GM19452 (cell line): ENCODE results near the gene CXXC5.

ENCODE experiments used
- ATAC-seq: cut with Tn5 transposase; IDR thresholded peaks from one replicate; pipeline ENCODE4 v1.9.1; 2021; ENCODE audit not compliant: unreplicated experiment

CXXC5 gene

GRCh38 chr5:139664086-139664693 lies 16.0 kb downstream of the CXXC5 start:
- ATAC-seq: peak; percentile 47

DNA sequence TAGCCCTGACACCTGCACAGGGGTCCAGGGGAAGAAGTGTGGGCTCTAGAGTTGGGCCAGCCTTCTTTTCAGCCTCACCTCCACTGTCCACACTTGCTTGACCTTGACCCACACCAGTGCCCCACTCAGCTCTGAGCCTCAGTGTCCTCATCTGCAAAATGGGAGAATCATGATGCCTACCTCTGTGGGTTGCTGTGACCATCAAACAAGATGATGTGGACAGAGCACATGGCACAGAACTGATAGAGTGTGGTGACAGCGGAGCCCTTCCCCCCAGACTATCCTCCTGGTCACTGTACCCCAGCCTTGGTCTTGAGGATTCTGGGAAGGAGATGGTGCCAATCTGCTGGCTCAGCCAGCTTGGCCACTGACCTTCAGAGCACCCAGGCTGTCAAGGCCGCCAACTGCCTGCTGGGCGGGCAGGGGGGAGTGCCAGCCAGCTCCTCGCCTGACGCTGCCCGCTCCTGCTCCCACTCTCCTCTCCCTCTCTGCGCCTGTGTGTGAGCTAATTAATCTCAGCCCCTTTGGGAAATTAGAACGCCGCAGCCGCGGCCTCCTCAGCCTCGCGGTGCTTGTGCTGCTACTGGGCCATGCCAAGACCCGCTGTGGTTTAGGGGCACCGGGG lies 16.7 kb downstream of the CXXC5 start:
- ATAC-seq: no peak

DNA sequence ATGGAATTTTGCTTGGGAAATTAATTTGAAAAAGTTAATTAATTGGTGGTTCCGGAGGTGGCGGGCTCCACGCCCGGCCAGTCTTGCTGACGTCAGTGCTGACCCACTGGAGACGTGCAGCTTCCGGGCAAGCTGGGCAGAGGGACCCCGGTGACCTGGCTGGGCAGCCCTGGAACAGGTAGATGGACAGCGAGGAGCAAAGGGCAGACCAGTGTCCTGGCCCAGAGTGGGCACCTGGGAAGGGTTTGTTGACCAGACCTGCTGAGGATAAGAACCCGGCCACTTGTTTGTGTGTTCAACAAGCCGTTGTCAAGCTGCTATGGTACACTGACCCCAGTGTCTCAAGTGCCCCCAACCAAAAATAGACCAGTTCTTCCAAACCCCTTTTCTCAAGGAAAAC lies 17.5 kb downstream of the CXXC5 start:
- ATAC-seq: no peak

DNA sequence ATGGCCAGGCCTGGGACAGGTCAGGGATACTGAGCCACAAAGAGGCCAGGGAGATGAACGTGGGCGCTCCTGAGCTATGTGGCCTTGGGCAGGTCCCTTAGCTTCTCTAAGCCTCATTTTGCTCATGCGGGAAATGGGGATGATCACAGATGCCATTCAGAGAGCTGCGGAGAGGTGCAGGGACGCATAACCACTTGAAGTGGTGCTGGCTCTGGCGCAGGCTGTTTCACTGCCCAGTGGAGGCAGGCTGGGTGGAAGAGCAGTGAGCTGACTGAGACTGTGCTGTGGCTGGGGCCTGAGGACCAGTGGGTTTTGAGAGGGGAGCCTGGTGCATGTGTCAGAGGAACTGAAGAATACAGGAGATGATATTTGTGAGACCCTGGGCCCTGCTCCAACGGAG lies 18.4 kb downstream of the CXXC5 start:
- ATAC-seq: no peak

DNA sequence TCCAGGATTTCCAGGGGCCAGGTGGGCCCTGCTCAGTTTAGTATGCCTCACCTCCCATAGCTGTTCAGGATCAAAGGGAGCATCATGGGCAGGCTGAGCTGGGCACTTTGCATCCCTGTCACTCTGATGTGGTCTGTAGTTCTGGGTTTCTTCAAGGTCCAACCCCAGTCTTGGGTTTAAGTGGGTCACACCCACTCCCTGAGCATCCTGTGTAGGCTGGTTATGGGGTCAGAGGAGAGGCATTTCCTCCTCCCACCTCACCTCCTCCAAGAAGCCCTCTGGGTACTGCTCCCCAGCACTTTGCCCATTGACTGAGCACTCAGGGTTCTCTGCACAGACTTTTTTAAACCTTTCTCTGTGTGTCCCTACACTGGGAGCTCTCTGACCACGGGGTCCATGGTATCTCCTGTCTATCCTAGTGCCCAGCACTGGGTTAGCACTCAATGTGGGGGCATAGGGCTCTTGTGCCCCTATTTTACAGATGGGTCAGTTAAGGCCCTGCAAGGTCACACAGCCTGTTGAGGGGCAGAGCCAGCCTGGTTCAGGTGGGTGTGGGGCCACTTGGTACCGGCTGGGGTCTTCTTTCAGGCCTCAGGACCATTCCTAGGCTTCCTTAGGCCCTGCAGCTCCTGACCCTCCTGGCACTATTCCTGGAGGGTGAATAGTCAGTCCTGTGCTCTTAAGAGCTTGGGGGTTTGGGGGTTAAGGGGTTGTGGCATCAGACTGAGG lies 19.0 kb downstream of the CXXC5 start:
- no peak for ATAC-seq

DNA sequence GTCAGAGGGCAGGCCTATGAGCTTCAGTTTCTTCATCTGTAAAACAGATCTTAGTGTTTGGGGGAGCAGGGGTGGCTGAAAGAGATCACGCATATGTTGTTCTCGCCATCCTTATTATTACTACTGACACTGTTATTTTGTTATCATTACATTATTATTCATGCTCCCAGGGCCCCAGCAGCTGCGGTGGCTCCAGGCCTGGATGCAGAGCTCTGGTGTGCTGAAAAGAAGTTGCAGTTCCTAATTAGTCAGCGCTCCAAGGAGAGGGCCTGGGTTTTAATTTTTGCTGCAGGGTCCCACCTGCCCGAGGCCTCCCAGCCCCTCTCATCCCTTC lies 19.5 kb downstream of the CXXC5 start:
- no peak for ATAC-seq

DNA sequence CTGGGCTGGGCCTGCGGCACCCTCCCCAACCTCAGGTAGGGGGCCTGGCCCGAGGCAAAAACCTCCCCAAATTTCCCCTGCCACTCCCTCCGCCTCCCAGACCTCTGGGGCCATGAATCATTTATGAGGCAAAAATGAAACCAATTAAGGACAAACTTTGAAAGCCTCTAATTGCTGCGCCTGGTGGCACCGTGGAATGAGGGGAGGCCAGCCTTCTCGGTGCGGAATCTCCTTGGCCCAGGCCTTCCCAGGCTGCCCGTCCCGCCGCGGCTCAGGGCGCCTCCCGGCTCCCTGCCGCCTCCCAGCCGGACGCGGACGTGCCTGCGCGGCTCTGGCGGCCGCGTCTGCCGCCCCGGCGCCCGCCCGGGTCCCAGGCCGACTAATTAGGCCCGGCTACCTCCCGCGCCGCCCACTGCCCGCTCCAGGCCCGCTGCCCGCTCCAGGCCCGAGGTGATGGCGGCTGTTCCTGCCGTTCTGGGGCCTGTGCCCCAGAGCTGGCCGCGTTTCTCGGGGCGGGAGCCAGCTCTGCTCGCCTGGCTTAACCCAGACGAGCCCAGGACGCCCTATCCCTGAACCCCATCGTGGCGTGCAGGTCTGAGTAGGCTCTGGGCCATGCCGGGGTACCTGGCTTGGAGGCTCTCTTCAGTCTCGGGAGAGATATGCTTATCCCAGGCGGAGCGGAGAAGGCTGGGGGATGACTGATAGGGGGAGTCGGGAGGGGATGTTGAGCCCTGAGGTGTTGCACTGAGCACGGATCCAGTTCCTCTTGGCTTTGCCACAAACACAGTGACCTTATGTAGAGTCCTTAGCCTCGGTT lies 20.1 kb downstream of the CXXC5 start:
- no peak for ATAC-seq

DNA sequence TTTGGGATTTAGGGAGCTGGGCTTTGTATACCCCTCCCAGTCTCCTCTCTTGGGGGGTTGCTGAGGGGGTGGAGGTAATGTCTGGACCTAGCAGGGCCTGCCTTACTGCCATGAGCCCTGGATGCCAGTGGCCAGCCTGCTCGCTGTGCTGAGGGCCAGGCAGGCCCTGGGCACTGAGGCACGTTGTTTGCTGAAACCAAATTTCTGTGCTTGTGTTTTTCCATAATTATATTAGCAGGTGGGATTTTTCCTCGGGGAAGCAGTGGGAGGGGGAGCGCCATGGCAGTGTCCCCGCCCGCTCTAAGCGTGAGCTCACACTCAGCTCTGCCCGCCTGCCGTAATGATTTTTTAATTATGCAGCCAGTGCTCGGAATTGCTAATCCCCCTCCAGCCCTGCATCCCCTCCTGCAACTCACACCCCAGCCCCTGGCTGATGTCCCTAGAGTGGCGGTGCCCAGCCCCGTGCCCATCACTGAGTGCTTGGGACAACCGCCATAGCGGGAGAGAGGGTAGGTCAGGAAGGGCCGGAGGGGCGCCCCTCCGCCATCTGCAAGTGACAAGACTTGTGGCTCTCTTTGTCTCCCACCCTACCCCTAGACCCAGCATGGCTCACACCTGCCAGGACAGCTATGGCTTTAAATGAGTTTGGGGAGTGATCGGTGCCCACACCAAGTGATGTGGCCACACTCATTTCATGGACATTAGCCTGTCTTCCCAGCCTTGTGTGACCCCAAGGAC lies 20.9 kb downstream of the CXXC5 start:
- ATAC-seq: no peak

- ATAC-seq: peak; percentile 24
Measured at GRCh38 chr5:139669662-139670368, 21.7 kb downstream of the CXXC5 start.

DNA sequence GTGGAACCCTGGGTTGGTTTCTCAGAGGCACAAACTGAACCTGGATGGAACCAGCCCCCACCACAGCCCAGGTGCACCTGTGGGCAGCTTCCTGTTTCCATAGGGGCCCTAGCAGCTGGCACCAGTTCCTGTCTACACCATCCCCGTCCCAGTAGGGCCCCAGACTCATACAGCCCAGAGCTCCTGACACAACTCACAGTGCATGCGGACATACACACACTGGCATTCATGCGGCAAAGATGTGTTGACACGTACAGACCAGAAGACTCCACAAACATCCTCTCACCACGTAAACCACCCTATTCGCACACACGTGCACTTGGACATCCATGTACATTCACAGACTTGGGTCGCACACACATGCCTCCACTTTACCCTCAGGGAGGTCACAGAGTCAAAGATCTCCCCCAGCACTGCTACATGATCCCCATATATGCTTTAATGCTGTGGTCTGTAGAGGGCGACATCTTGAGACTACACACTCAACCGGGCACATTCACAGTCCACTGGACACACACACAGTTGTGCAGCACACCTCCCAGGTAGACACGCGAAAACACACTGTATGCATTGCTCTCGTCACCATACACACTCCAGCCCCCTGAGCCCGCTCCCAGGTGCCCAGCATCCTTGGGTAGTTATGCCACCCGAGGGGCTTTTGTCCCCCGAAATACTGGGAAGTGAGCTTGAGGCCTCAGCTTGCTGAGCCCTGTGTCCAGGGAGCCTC lies 22.4 kb downstream of the CXXC5 start:
- ATAC-seq: peak; percentile 53

DNA sequence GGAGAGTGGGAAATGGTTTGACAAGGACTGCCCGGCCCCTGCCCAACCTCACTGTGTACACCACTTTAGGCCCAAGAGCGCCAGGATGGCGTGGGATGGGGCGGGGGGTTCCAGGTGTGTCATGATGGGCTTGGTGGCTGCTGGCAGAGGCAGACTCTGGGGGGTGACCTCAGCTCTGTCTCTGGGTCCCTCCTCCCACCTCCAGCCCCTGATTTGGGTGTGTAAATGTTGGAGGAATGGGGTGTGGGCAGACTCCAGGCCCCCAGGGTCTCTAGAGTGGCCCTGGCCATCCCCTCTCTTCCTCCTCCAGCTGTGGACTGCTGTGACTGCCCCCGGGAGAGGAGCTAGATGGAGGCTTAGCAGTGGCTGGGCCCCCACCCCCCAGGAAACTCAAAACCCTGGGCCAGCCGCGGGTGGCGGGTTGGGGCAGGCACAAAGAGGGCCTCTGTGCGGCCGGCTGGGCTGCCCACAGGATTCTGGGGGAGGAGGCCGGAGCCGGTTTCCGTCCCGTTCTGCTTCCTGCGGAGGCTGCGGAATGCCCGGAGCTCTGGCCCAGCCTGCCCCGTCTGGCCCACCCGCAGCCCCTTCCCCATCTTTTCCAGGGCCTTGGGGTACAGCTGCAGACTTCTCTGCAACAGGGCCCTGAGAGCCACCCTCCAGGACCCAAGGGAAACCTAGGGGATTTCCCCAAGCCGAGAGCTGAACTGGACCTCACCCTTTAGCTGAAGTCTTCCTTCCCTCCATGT lies 23.1 kb downstream of the CXXC5 start:
- no peak for ATAC-seq

DNA sequence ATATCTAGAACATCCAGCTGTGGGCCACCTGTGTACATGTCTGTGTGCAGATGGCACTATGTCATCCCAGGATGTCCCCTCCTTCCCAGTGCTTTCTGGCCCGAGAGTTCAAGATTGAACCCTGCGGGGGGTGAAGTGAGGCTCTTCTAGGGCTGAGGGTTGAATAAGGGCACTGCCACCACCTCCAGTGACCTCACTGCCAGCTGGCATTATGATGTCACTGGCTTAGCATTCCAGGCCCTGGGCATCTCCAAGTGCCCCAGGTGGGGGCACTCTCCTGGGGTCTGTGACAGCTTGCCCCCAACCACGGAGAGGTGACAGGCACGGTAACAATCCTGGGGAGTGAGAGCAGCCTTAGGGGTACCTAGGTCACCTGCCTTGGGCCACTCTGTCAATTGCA lies 27.1 kb downstream of the CXXC5 start:
- no peak for ATAC-seq

- ATAC-seq: no peak
Measured at GRCh38 chr5:139675825-139676224, 27.7 kb downstream of the CXXC5 start.

DNA sequence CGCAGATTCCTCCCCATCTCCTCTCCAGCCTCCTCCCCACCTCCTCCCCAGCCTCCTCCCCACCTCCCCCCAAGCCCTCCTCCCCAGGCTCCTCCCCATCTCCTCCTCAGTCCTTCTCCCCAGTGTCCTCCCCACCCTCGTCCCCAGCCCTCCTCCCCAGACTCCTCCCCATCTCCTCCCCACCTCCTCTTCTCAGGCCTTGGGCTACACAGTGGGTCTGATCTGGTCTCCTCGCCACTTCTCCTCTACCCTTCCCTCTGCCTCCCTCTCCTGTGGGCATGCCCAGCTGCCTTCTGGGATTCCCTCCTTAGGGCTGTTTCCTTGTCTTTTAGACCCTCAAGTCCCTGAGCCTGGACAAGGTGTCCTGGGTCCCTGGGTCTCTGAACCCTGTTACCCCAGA lies 28.3 kb downstream of the CXXC5 start:
- no peak for ATAC-seq

DNA sequence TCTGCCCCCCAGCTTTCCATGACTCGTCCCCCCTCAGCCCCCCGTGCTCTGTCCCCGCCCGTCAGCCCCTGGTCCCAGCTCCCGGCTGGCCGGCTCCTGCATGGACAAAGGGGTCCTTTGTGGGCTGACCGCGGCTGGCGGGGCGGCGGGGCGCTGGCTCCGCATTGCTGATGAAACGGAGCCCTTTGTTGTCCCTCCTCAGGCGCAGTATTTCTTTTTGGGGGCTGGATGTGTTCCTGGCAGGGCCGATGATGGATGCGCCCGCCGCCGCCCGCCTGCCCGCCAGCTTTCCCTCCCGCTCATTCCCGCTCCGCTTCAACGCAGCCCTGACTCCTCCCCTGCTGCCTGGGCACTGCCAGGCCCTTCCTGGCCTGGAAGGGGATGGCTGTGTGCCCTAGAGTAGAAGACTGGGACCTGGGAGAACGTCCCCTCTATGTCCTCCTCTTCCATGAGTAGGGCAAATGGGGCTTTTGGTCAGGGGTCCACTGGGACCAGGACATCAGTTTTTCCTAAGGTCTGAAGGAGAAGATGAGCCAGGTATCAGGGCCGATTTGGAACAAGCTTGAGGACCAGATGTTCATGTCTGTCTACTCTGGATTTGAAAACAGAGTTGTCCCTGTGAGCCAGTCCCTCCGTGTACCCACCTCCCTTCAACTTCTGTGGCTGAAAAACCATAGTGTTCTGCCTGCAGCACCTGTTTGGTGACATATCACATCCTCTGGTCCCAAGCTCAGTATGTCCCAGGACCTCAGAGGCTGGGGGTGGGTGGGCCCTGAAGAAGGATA lies 29.0 kb downstream of the CXXC5 start:
- ATAC-seq: no peak

DNA sequence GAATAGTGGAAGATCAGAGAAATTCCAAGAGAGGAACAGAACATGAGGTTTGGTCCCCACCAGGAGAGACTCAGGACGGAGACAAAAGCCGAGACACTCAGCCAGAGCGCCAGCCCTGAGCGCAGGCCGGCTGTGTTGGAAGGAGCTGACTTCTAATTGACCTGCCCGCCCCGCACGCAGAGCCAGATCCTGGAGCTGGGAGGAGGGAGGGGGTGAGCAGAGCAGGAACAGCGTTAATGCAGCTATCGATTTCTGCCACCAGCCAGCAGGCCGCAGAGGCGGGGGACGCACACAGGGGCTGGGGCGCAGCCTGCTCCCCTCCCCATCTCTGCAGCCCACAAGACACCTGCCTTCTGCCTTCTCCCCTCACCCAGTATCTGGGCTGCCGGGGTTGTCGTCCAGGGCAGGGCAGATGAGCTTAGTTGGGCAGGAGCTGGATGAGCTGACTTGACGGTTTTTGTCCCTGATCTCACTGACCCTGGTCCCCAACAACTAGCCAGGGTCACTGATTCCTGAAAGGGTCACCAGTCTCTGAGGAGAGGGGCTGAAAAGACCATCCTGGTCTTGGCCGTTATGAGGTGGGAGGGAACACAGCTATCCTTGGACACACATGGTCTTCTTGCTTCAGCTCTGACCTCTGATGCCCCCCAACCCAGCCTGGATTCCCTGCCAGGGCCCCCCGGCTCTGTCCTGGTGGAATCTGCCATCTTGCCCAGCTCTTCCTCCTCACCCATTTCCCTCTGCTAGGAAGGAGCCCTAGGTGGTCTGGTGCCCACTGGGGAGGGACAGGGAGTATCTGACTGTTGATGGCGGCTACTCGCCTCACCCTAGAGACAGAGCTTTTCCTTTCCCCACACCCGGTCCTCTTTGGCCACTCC lies 29.8 kb downstream of the CXXC5 start:
- ATAC-seq: no peak
